Measurements from ENCODE around the gene BORCS5. TPM values are rescaled to one million over a fixed set of nuclear protein-coding genes. Genes with fewer than 3 reads are reported as not detected.

The BORCS5 gene
- total RNA-seq, 1 donor, result 6.9 TPM

DNA sequence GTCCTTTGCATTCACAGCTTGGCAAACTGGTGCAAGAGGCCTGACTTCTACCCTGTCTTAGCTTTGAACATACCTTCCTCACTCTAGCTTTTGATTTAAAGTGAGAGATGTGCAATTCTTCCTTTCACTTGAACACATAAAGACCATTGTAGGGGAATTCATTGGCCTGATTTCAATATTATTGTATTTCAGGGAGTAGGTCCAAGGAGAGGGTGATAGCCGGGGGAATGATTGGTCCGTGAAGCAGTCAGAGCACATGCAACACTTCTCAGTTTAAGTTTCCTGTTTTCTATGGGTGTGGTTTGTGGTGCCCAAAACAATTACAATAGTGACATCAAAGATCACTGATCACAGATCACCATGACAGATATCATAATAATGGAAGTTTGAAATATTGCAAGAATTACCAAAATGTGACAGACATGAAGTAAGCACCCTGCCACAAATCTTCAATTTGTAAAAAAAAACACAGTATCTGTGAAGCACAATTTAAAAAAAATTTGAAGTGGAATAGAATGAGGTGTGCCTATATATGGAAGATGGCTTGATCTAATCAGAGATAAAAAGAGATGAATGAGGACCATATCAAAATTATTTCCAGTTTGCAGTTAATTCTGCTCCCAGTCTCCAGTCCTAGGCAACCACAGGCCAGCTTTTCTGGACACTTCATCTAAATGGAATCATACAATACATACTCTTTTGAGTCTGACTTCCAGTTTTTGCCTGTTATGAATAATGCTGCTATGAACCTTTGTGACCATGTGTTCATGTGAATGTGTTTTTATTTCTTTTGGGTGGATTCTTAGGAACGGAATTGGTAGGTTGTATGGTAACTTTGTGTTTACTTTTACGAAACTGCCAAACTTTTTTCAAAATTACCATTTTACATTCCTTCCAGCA, 23.2 kb downstream of the BORCS5 start:
- DNase-seq (ENCODE audit: low read depth), result no peak
- TF ChIP-seq CTCF (IDR thresholded peaks at IDR 0.05; ENCODE audit: insufficient read depth, low read depth, low read length), result no peak
- H3K4me3 ChIP-seq (ENCODE audit: low read depth, low read length), result no peak overlapping the region

GRCh38 chr12:12380949-12381593, 24.2 kb downstream of the BORCS5 start:
- no peak for DNase-seq (ENCODE audit: low read depth)
- no peak for TF ChIP-seq CTCF (IDR thresholded peaks at IDR 0.05; ENCODE audit: insufficient read depth, low read depth, low read length)
- H3K4me3 ChIP-seq (ENCODE audit: low read depth, low read length), result no peak overlapping the region

DNA sequence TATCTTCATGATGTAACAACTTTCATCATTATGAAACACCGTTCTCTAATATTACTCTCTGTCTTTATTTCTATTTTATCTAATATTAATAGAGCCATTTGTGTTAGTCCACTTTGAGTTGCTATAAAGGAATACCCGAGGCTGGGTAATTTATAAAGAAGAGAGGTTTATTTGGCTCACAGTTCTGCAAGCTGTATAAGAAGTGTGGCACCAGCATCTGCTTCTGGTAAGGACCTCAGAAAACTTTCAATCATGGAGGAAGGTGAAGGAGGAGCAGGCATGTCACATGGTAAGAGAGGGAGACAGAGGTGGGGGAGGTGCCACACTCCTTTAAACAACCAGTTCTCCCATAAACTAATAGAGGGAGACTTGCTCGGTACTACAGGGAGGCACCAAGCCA, 25.1 kb downstream of the BORCS5 start:
- no peak overlapping the region for H3K4me3 ChIP-seq (ENCODE audit: low read depth, low read length)
- TF ChIP-seq CTCF (IDR thresholded peaks at IDR 0.05; ENCODE audit: insufficient read depth, low read depth, low read length), result no peak
- no peak for DNase-seq (ENCODE audit: low read depth)

GRCh38 chr12:12384571-12385340, 27.9 kb downstream of the BORCS5 start:
- no peak for TF ChIP-seq CTCF (IDR thresholded peaks at IDR 0.05; ENCODE audit: insufficient read depth, low read depth, low read length)
- no peak overlapping the region for H3K4me3 ChIP-seq (ENCODE audit: low read depth, low read length)
- DNase-seq (ENCODE audit: low read depth), result no peak

- peak; percentile 55 for DNase-seq (ENCODE audit: low read depth)
- H3K4me3 ChIP-seq (ENCODE audit: low read depth, low read length), result no peak overlapping the region
- TF ChIP-seq CTCF (IDR thresholded peaks at IDR 0.05; ENCODE audit: insufficient read depth, low read depth, low read length), result no peak
These were observed 30.6 kb downstream of the BORCS5 start for GRCh38 chr12:12387501-12387900.

DNA sequence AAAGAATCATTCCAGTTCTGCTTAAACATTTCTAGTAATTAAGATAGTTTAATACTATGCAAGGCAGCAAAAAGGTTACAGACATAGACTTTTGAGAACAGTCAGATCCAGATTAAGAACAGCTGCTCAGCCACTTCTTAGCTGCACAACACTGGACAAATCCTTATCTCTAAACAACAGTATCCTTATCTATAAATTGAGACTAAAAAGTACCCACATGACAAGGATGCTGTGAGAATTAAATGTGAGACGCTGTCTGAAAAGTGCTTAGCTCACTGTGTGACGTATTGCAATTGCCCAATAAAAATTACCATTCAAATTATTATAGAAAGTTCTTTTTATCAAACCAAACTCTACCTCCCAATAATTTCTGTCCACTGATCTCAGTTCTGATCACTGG, 35.5 kb downstream of the BORCS5 start:
- peak; percentile 69 for DNase-seq (ENCODE audit: low read depth)
- TF ChIP-seq CTCF (IDR thresholded peaks at IDR 0.05; ENCODE audit: insufficient read depth, low read depth, low read length), result no peak
- H3K4me3 ChIP-seq (ENCODE audit: low read depth, low read length), result no peak overlapping the region

Measured in fibroblast of villous mesenchyme (primary cell).